Mesenteric fat pad (tissue), 1 donor: ENCODE measurements around the gene CCDC50. TPM values are rescaled to one million over a fixed set of nuclear protein-coding genes. Genes with fewer than 3 reads are reported as not detected.
A peak's percentile ranks its signal among the peaks of the same experiment; 100 is the strongest.

Source experiments
- DNase-seq: peaks from one replicate; pipeline ENCODE4 v3.0.0-alpha.2; 2020; ENCODE audit warnings: low spot score
- long read RNA-seq: library from polyadenylated mRNA; unstranded; transcript quantifications from one replicate; pipeline ENCODE4 v2.0.0, GENCODE V29; 2020
- total RNA-seq: library from RNA; stranded (reverse); fragmentation: NEBNext Ultra II Directional; extraction: Animal tissue kit (Norgen Biotek cat#: 25700); gene quantifications from one replicate; pipeline ENCODE4 v1.2.1, GENCODE V29; 2021
- donor health status: DM: yes; HTN: yes; CAD: no.

The CCDC50 gene
- 120 TPM for total RNA-seq
- long read RNA-seq, transcript CCDC50-202 (11 exons, 1,926 nt): major isoform, 209 of 222 reads
- long read RNA-seq, partial matches to known transcripts: 3 of 222 reads
- long read RNA-seq, other reads (novel, unspliced or antisense): 10 of 222 reads

GRCh38 chr3:191328962-191329653 is at the start of gene CCDC50:
CCDC50 (plus strand) TSS chr3:191329394; CDS start chr3:191329675, 281 bp downstream.
- peak; percentile 94 for DNase-seq

GRCh38 chr3:191280111-191280510 is 49.1 kb upstream of the CCDC50 start:
- no peak for DNase-seq

GRCh38 chr3:191280882-191281281 is 48.3 kb upstream of the CCDC50 start:
- no peak for DNase-seq

- DNase-seq: no peak
Observed at GRCh38 chr3:191282251-191283185, 46.7 kb upstream of the CCDC50 start.

GRCh38 chr3:191283400-191283799 is 45.8 kb upstream of the CCDC50 start:
- DNase-seq: no peak

- no peak for DNase-seq
Observed at GRCh38 chr3:191290311-191291025, 38.7 kb upstream of the CCDC50 start.

DNA sequence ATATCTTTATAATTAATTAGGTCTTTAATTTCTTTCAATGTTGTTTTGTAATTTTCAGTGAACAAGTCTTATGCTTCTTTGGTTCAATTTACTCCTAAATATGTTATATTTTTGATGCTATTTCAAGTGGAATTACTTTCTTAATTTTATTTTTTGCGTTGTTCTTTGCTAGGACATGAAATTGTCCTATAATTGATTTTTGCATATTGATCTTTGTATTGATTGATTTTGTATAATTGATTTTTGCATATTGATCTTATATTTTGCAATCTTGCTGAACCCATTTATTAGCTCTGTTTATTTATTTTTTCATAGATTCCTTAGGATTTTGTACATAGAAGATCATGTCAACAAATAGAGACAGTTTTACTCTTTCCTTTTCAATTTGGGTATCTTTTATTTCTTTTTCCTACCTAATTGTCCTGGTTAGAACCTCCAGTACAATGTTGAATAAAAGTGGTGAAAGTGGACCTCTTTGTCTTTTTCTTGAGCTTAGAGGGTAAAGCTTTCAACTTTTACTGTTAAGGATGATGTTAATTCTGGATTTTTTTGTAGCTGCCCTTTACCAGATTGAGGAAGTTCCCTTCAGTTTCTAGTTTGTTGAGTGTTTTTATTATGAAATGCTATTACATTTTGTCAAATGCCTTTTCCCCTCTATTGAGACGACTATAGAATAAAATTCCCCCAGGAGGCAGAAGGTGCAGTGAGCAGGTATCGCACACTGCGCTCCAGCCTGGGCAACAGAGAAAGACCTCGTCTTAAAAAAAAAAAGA is 36.8 kb upstream of the CCDC50 start:
- no peak for DNase-seq

DNA sequence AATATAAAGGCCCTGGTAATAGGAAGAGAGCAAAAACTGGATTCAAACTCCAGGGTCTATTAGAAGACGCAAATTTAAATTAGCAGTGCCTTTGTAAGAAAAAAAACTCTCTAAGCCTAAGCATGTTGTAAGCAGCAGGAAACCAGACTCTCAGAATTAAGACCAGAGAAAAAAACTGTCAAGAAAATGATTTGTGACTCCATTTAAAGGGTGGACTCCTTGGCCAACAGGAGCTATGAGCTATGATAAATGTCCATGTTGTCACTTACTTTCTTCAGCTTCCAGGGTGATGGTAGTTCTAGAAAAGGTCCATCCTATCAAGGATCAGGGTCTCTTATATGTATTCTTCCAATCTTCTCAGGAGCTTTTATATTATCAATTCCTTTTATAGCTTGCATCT is 34.9 kb upstream of the CCDC50 start:
- DNase-seq: no peak

DNA sequence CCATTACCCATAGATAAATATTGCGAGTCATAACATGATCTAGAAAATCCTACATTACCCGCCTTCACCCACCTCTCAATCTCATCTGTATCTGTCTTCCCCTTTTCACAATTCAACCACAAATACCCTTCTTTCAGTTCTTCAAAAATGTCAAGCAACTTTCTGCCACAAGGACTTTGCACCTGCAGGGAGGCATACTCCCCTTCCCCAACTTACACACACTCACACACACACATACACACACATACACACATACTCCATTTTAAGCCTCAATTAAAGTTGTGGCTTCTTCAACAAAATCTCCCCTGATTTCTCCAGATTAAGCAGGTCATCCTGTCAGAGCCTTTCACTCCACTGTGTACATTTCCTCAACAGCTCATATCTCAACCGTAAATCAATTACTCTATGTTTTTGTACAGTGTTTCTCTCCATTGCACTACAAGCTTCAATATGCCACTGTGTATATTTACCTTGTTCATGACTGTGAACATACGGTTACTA is 33.1 kb upstream of the CCDC50 start:
- DNase-seq: no peak

DNA sequence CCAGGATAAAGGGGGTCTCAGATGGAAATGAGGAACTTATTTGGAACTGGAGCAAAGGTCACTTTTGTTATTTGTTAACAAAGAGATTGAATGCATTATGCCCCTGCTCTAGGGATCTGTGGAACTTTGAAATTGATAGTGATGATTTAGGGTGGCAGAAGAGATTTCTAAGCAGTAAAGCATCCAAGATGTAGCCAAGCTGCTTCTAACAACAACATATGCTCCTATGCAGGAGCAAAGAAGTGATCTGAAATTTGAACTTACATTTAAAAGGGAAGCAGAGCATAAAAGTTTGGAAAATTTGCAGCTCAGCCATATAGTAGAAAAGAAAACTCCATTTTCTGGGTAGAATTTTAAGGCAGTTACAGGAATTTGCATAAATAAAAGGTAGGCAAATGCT is 30.3 kb upstream of the CCDC50 start:
- DNase-seq: no peak

DNA sequence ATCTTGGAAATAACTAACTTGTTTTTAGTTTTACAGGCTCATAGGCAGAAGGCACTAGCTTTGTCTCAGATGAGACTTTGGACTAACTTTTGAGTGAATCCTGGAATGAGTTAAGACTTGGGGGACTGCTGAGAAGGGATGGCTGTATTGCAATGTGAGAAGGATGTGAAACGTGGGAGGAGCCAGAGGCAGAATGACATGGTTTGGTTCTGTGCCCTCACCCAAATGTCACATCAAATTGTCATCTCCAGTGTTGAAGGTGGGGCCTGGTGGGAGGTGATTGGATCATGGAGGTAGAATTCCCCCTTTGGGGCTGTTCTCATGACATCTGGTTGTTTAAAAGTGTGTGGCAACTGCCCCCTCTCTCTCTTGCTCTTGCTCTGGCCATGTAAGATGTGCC is 28.8 kb upstream of the CCDC50 start:
- DNase-seq: no peak

DNA sequence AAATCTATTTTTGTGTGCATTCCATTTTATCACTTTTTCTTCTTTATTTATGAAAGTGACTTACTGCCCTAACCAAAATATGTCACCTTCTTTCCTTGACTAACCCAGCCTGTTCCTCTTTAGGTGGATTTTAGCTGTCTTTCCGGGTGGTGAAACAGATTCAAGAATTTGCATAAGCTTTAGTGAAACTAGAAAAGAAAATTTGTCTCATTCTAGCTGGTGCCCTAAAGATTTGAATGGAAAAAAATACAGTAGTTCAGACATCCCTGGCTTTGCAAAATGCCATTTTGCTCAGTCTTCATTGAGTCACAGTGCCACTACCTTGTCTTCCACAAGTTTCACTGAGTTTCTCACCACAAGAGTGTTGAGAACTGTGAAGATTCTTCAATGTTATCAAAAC is 28.2 kb upstream of the CCDC50 start:
- DNase-seq: no peak

DNA sequence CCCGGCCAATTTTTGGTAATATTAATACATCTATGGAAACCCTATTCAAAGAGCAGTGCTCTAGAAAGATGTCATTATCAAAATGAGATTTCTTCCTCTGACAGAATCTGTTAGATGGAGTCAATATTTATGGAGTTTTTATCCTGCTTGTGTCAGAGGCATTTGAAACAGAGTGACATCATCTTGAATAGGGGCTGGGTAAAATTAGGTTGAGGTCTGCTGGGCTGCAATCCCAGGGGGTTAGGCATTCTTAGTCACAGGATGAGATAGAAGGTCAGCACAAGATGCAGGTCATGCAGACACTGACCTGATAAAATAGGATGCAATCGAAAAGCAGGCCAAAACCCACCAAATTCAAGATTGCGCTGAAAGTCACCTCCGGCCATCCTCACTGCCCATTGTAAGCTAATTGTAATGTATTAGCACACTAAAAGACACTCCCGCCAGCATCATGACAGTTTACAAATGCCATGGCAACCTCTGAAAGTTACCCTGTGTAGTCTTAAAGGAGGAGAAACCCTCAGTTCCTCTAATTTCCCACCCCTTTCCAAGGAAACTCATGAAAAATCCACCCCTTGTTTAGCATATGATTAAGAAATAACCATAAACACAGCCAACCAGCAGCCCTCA is 27.3 kb upstream of the CCDC50 start:
- DNase-seq: no peak

DNA sequence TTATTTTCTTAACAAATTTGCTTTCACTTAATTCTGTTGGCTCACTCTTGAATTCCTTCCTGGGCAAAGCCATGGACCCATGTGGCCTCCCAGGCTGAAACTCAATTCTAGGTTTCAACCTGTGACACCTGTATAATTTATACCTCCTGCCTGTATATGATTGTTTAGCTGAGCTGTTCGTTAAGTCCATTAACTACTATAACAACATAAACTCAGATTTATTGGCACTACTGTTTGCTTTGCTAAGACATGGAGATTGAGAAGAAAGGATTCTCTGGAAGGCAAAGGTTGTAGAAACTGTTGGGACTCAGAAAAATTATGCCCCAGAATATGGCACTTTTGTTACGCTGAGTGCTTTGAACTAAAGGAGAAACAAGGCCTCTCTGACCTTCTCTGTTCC is 26.7 kb upstream of the CCDC50 start:
- DNase-seq: no peak

- DNase-seq: no peak
Observed at GRCh38 chr3:191303596-191303995, 25.6 kb upstream of the CCDC50 start.

- DNase-seq: no peak
Observed at GRCh38 chr3:191306428-191306827, 22.8 kb upstream of the CCDC50 start.

- no peak for DNase-seq
Observed at GRCh38 chr3:191307341-191307740, 21.9 kb upstream of the CCDC50 start.

DNA sequence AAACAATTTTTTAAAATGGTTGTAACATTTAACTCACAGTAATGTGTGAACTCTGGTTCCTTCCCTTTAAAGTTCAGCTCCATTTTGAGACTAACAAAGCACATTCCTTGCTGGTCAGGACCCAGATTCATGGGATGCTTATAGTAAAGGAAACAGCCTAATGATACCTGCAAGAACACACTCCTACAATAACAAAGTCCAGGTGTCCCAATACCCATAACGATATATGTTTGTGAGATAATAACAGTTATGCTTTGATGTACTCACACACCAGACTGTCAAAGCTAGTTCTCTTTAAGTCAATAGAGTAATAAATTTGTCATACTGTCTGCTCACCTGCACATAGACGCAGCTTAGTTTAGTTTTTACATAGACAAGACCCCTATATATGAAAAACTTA is 15.9 kb upstream of the CCDC50 start:
- DNase-seq: no peak

DNA sequence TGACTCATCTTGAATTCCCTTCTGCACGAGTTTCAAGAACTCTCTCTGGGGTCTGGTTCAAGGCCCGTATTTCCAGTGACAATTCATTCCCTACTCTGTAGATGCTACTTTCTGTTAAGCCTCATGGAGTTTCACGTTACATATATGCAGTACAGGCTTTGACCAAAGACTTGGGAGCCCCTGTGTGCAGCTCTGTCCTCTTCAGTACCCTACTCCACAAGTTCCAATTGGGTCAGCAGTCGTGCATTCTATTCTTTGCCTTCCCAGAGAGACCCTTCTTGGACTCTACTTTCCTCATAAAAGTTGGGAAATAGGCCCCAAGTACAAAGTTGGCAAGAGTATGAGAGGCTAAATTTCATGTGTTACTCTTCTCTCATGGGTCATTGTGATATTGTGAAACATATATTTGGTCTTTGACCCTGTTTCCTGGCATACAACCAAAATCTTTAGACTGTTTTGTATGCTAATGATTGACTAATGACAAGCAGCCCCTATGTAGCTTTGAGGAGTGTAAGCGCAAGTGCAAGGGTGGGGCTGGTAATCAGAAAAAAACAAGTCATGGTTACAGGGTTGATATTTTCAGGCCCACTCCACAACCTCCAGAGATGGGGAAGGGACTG is 15.0 kb upstream of the CCDC50 start:
- no peak for DNase-seq
